GM18870 (cell line): ENCODE measurements around the gene RGP1.

ENCODE experiments used
- ATAC-seq: cut with Tn5 transposase; IDR thresholded peaks from one replicate; pipeline ENCODE4 v1.9.1; 2021; ENCODE audit warnings: moderate library complexity; ENCODE audit not compliant: unreplicated experiment

The RGP1 gene

DNA sequence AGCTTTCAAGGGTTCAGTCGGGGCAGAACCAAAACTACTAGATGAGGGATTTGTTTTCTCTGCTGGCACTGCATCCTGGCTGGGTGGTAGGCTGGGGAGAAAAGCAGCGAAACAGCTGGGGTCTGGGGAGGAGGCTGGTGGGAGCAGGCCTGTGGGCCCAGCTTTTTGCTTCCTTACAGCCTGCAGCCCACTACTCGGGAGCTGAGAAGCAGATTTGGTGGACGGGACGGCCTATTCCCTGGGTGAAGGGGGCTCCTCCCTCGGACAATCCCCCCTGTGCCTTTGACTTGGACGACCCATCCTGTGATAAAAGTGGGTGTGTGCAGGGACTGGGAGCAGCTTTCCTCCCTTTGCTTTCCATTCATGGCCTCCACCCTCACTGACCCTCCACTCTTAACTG is 51.4 kb downstream of the RGP1 start:
- ATAC-seq: no peak

DNA sequence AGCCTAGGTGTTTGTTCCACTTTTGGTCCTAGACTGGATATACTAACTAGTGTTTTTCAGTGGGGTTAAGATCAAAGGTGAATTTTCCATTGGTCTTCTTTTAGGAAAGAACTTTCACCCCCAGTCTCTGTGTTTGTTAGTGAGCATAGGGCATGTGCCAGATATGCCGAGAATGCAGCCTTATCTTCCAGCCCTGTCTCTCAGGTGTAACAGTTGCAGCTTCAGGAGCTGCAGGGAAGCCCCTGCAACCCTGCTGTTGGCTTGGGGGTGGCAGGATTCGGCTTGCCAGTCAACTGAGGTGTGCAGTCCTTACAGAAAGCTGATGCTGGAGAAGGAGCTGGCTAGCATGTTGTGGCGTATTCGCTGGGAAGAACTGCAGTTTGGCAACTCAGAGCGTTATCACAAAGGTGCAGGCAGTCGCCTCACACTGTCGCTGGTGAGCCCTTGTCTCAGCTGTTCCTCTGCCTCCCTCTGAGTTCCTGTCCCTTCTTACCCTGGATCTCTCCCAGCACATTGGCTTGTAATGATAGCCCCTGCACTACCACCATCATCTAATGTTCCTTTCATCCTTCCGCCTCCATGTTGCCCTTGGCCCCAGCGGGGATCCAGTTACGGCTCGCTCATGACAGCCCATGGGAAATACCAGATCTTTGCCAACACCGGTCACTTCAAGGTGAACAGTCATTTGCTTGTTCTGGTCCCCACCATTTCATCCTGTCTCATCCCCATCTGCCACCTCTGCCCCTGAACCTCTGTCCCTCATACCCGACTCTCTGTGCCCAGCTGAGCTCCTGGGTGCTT is 52.4 kb downstream of the RGP1 start:
- ATAC-seq: no peak

DNA sequence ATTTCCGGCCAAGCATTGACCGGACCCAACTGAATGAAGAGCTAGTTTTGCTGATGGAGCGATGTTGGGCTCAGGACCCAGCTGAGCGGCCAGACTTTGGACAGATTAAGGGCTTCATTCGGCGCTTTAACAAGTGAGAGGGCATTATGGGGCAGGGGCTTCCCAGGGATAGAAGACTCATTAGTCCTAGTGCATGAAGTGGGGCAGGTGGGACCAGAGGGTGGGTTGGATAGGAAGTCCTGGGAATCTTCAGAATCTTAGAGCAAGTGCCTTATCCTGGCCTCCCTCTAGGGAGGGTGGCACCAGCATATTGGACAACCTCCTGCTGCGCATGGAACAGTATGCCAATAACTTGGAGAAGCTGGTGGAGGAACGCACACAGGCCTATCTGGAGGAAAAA is 57.0 kb downstream of the RGP1 start:
- no peak for ATAC-seq
